ENCODE data around the gene SDK1.

DNA sequence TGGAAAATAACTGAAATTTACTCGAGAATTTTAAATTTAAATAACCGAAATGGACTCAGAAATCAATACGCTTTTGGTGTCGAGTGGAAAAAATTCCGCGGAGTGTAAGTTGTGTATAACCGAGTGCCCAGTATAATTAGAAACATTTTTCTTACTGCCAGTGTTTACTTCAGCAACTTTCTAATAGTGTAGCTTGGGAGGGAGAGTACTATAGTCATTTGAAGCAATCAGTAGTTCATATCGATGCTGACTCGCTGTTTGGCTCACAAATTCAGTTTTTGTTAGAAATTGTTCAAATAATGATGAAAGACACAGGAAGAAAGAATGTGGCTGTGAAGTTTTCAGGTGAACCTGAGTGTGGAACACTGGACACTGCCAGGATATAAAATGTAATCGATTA is 722.5 kb downstream of the SDK1 start:
- TF ChIP-seq, protein P1, sequence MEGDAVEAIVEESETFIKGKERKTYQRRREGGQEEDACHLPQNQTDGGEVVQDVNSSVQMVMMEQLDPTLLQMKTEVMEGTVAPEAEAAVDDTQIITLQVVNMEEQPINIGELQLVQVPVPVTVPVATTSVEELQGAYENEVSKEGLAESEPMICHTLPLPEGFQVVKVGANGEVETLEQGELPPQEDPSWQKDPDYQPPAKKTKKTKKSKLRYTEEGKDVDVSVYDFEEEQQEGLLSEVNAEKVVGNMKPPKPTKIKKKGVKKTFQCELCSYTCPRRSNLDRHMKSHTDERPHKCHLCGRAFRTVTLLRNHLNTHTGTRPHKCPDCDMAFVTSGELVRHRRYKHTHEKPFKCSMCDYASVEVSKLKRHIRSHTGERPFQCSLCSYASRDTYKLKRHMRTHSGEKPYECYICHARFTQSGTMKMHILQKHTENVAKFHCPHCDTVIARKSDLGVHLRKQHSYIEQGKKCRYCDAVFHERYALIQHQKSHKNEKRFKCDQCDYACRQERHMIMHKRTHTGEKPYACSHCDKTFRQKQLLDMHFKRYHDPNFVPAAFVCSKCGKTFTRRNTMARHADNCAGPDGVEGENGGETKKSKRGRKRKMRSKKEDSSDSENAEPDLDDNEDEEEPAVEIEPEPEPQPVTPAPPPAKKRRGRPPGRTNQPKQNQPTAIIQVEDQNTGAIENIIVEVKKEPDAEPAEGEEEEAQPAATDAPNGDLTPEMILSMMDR (tag by site-specific recombination; IDR thresholded peaks at IDR 0.05): no peak
- TF ChIP-seq ZSCAN23 (tag by site-specific recombination; IDR thresholded peaks at IDR 0.05): no peak
- TF ChIP-seq ZBTB17 (tag by site-specific recombination; IDR thresholded peaks at IDR 0.05): no peak

Measured in HEK293 (cell line).